HepG2 (cell line): Measurements from ENCODE around the gene CDK6. TPM values are rescaled to one million over a fixed set of nuclear protein-coding genes. Genes with fewer than 3 reads are reported as not detected.

ENCODE experiments used
- CC2D1A ChIP-seq: sonication (generic); formaldehyde crosslinking; IDR thresholded peaks from 2 replicates; pipeline ENCODE4 v1.8.1; 2023; ENCODE audit warnings: mild to moderate bottlenecking, missing genetic modification reagents
- DNMT1 ChIP-seq: sonication (generic); formaldehyde crosslinking; IDR thresholded peaks from 2 replicates; pipeline ENCODE4 v1.5.1; 2020; ENCODE audit warnings: mild to moderate bottlenecking, missing genetic modification reagents
- FIP1L1 ChIP-seq: fragments of 200-400 bp; formaldehyde crosslinking; IDR thresholded peaks from 2 replicates; pipeline ENCODE4 v1.6.1; 2018; ENCODE audit warnings: low read depth, mild to moderate bottlenecking, low read length, moderate library complexity, borderline replicate concordance; ENCODE audit not compliant: insufficient read depth
- GABPB1 ChIP-seq: IDR thresholded peaks from 2 replicates; pipeline ENCODE4 v1.6.1; 2016; ENCODE audit warnings: mild to moderate bottlenecking, missing genetic modification reagents, moderate library complexity, missing compliant biosample characterization
- PRPF4 ChIP-seq: fragments of 200-400 bp; formaldehyde crosslinking; IDR thresholded peaks from 2 replicates; pipeline ENCODE4 v1.6.1; 2016; ENCODE audit warnings: low read length, low read depth; ENCODE audit not compliant: poor library complexity, severe bottlenecking
- RFX1 ChIP-seq: fragments of 450-650 bp; IDR thresholded peaks from 2 replicates; pipeline ENCODE4 v1.6.1; 2017
- SSRP1 ChIP-seq: IDR thresholded peaks from 2 replicates; pipeline ENCODE4 v1.6.1; 2016; ENCODE audit warnings: control low read depth
- ZNF12 ChIP-seq: sonication (generic); formaldehyde crosslinking; IDR thresholded peaks from 2 replicates; pipeline ENCODE4 v1.5.0; 2020; ENCODE audit warnings: missing genetic modification reagents
- ZNF121 ChIP-seq: sonication (generic); formaldehyde crosslinking; IDR thresholded peaks from 2 replicates; pipeline ENCODE4 v1.5.0; 2020; ENCODE audit warnings: mild to moderate bottlenecking, missing genetic modification reagents
- ZNF33A ChIP-seq: sonication (generic); formaldehyde crosslinking; IDR thresholded peaks from 2 replicates; pipeline ENCODE4 v1.5.1; 2020; ENCODE audit warnings: missing genetic modification reagents, mild to moderate bottlenecking, moderate library complexity, borderline replicate concordance
- ZNF674 ChIP-seq: sonication (generic); formaldehyde crosslinking; IDR thresholded peaks from 2 replicates; pipeline ENCODE4 v1.5.0; 2020; ENCODE audit warnings: low read depth, mild to moderate bottlenecking, missing genetic modification reagents
- ZNF703 ChIP-seq: sonication (generic); formaldehyde crosslinking; IDR thresholded peaks from 2 replicates; pipeline ENCODE4 v1.5.1; 2020; ENCODE audit warnings: missing genetic modification reagents, mild to moderate bottlenecking, moderate library complexity, borderline replicate concordance
- ZNF737 ChIP-seq: sonication (generic); formaldehyde crosslinking; IDR thresholded peaks from 2 replicates; pipeline ENCODE4 v1.5.0; 2020; ENCODE audit warnings: missing genetic modification reagents, mild to moderate bottlenecking, borderline replicate concordance
- ZNF747 ChIP-seq: sonication (generic); formaldehyde crosslinking; IDR thresholded peaks from 2 replicates; pipeline ENCODE4 v1.8.1; 2023; ENCODE audit warnings: missing genetic modification reagents, mild to moderate bottlenecking, borderline replicate concordance
- polyA plus RNA-seq, 8 experiments: library from polyadenylated mRNA; depleted of rRNA in 3 of 8; stranded (reverse) in 7 of 8; unstranded in 1 of 8; fragments of >200 nt; fragmentation: Illumina TruSeq in 4 of 8; extraction: Trizol in 4 of 8; gene quantifications; 2 replicates each; pipeline versions ENCODE4 v1.2.1 to v1.2.3, GENCODE V29; 2011 to 2016; ENCODE audit warnings: low read depth in 4 of 8, missing spikeins in 1 of 8, mixed read lengths in 1 of 8; ENCODE audit not compliant: insufficient read depth in 1 of 8
- total RNA-seq, 5 experiments: library from RNA; depleted of rRNA; stranded (reverse); fragments of >200 nt; fragmentation: Illumina TruSeq; extraction: Trizol; gene quantifications; 2 replicates each; pipeline ENCODE4 v1.2.3, GENCODE V29; 2016; ENCODE audit warnings: low read depth in 1 of 5
- TF ChIP-seq, protein P1 (sequence below): sonication (generic); formaldehyde crosslinking; IDR thresholded peaks from one replicate; pipeline ENCODE4 v1.5.1; 2020; ENCODE audit warnings: mild to moderate bottlenecking, missing genetic modification reagents; ENCODE audit errors: not compliant biosample characterization
- TF ChIP-seq, protein P2 (sequence below): IDR thresholded peaks from 2 replicates; pipeline ENCODE4 v1.6.1; 2016; ENCODE audit warnings: missing genetic modification reagents, missing compliant biosample characterization
- TF ChIP-seq, protein P3 (sequence below): IDR thresholded peaks from 2 replicates; pipeline ENCODE4 v1.6.1; 2016; ENCODE audit warnings: mild to moderate bottlenecking, missing biosample characterization, missing genetic modification reagents
- TF ChIP-seq, protein P4 (sequence below): sonication (generic); formaldehyde crosslinking; IDR thresholded peaks from 2 replicates; pipeline ENCODE4 v1.4.0; 2020; ENCODE audit warnings: missing genetic modification reagents

Gene CDK6
- total and polyA plus RNA-seq, 2 of the 13 experiments (the other 11 are each of a cell fraction or from before 2014, with no cell fraction given) = 34.6 to 90.8 TPM

DNA sequence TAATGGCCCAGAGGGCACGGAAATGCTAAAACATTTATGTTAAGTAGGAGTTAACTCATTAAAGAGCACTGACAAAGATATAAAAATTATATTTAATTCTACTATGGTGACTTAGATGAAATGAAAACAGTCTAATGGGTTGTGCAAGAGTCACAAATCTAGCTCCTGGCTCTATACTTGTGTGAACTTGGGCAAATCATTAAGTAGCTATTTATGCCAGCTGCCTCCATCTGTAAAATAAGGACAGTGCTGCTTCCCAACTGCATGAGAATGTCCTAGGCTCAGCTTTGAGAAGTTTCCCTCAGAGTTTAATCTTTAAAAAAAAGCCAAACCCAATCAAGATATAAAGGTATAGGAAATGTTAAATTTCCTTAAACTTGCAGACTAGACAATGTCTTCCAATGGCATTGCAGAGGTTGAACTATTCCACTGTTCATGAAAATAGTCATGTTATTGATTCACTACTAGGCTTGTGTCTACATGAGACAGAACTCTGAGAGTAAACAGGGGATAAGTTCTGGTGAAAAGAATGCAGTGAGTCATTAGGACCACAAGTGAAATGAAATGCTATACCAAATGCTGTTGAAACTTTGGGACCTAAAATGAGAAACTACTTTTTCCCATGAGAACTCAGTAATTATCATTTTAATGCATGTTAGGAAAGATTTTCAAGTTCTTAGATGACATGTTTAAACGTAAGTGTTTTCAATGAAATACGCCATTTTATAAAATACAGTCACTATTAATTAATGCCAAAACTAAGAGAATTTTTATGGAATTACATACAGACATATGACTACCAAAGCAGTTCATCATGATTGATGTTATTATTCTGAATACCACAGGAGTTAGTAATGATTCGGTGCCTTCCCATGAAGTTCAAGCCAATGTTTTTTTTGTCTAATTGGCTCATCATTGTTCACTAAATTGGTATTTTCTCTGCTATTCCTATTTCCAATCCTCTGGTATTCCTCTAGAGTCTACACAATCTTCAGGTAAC lies 84.2 kb downstream of the CDK6 start (continued):
- TF ChIP-seq, protein P1, sequence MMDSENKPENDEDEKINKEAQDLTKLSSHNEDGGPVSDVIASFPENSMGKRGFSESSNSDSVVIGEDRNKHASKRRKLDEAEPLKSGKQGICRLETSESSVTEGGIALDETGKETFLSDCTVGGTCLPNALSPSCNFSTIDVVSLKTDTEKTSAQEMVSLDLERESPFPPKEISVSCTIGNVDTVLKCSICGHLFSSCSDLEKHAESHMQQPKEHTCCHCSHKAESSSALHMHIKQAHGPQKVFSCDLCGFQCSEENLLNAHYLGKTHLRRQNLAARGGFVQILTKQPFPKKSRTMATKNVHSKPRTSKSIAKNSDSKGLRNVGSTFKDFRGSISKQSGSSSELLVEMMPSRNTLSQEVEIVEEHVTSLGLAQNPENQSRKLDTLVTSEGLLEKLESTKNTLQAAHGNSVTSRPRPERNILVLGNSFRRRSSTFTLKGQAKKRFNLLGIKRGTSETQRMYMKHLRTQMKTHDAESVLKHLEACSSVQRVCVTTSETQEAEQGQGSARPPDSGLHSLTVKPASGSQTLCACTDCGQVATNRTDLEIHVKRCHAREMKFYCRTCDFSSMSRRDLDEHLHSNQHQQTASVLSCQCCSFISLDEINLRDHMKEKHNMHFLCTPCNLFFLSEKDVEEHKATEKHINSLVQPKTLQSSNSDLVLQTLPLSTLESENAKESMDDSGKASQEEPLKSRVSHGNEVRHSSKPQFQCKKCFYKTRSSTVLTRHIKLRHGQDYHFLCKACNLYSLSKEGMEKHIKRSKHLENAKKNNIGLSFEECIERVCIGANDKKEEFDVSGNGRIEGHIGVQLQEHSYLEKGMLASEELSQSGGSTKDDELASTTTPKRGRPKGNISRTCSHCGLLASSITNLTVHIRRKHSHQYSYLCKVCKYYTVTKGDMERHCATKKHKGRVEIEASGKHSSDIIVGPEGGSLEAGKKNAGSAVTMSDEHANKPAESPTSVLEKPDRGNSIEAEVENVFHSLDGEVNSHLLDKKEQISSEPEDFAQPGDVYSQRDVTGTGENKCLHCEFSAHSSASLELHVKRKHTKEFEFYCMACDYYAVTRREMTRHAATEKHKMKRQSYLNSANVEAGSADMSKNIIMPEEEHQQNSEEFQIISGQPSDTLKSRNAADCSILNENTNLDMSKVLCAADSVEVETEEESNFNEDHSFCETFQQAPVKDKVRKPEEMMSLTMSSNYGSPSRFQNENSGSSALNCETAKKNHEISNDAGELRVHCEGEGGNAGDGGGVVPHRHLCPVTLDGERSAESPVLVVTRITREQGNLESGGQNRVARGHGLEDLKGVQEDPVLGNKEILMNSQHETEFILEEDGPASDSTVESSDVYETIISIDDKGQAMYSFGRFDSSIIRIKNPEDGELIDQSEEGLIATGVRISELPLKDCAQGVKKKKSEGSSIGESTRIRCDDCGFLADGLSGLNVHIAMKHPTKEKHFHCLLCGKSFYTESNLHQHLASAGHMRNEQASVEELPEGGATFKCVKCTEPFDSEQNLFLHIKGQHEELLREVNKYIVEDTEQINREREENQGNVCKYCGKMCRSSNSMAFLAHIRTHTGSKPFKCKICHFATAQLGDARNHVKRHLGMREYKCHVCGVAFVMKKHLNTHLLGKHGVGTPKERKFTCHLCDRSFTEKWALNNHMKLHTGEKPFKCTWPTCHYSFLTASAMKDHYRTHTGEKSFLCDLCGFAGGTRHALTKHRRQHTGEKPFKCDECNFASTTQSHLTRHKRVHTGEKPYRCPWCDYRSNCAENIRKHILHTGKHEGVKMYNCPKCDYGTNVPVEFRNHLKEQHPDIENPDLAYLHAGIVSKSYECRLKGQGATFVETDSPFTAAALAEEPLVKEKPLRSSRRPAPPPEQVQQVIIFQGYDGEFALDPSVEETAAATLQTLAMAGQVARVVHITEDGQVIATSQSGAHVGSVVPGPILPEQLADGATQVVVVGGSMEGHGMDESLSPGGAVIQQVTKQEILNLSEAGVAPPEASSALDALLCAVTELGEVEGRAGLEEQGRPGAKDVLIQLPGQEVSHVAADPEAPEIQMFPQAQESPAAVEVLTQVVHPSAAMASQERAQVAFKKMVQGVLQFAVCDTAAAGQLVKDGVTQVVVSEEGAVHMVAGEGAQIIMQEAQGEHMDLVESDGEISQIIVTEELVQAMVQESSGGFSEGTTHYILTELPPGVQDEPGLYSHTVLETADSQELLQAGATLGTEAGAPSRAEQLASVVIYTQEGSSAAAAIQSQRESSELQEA (CRISPR knock-in tag) = no peak
- TF ChIP-seq CC2D1A (CRISPR knock-in tag) (no peak), PRPF4 (no peak), ZNF737 (CRISPR knock-in tag) (no peak), RFX1 (no peak), ZNF121 (CRISPR knock-in tag) (no peak), ZNF747 (no peak), DNMT1 (CRISPR knock-in tag) (no peak), GABPB1 (CRISPR knock-in tag) (no peak), ZNF33A (CRISPR knock-in tag) (no peak), ZNF703 (no peak), SSRP1 (CRISPR knock-in tag) (no peak), FIP1L1 (no peak), ZNF12 (CRISPR knock-in tag) (0 out of 2 replicates have a peak, but pooled peaks have one; percentile 21), ZNF674 (CRISPR knock-in tag) (no peak)
- TF ChIP-seq, protein P2, sequence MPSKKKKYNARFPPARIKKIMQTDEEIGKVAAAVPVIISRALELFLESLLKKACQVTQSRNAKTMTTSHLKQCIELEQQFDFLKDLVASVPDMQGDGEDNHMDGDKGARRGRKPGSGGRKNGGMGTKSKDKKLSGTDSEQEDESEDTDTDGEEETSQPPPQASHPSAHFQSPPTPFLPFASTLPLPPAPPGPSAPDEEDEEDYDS (CRISPR knock-in tag) = peak; percentile 45; the same call in 1 of the 2 replicates
- TF ChIP-seq, protein P3, sequence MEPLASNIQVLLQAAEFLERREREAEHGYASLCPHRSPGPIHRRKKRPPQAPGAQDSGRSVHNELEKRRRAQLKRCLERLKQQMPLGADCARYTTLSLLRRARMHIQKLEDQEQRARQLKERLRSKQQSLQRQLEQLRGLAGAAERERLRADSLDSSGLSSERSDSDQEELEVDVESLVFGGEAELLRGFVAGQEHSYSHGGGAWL = no peak
- TF ChIP-seq, protein P4, sequence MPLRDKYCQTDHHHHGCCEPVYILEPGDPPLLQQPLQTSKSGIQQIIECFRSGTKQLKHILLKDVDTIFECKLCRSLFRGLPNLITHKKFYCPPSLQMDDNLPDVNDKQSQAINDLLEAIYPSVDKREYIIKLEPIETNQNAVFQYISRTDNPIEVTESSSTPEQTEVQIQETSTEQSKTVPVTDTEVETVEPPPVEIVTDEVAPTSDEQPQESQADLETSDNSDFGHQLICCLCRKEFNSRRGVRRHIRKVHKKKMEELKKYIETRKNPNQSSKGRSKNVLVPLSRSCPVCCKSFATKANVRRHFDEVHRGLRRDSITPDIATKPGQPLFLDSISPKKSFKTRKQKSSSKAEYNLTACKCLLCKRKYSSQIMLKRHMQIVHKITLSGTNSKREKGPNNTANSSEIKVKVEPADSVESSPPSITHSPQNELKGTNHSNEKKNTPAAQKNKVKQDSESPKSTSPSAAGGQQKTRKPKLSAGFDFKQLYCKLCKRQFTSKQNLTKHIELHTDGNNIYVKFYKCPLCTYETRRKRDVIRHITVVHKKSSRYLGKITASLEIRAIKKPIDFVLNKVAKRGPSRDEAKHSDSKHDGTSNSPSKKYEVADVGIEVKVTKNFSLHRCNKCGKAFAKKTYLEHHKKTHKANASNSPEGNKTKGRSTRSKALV (CRISPR knock-in tag) = no peak
